IMR-90 (cell line): ENCODE data around the gene NHSL1. TPM values are rescaled to one million over a fixed set of nuclear protein-coding genes. Genes with fewer than 3 reads are reported as not detected.
A peak's percentile ranks its signal among the peaks of the same experiment; 100 is the strongest.

Experiments used
- ATAC-seq: fragments of 200-7000 bp; cut with Tn5 transposase; 2 replicates; pipeline ENCODE4 v1.9.1; 2020; ENCODE audit warnings: low read depth, mild to moderate bottlenecking, moderate library complexity
- BruUV-seq: library from RNA; stranded (reverse); fragments of 400-500 nt; replicated peaks from 2 replicates; lab custom pipeline; 2021; lab: Mats Ljungman, UMichigan
- CTCF ChIA-PET: fragments of 300-600 bp; formaldehyde crosslinking; extraction: SDS; loops from one replicate; lab custom pipeline; 2021; ENCODE audit warnings: antibody characterized with exemption; lab: Yijun Ruan, JAX
- POLR2A ChIA-PET: fragments of 300-600 bp; sonication (Branson Sonifier 250); formaldehyde crosslinking; loops from one replicate; lab custom pipeline; 2022; ENCODE audit warnings: antibody characterized with exemption; ENCODE audit not compliant: unreplicated experiment; lab: Charles Lee
- DNase-seq: peaks from one replicate; pipeline ENCODE4 v3.0.0; 2013
- H2AFZ ChIP-seq: replicated peaks from 2 replicates; pipeline ENCODE3; 2013; ENCODE audit warnings: low read length, mild to moderate bottlenecking; ENCODE audit not compliant: poor library complexity
- H2AK5ac ChIP-seq: 2 replicates; pipeline ENCODE4 v1.6.1; 2013; ENCODE audit warnings: low read depth, low read length, inconsistent platforms
- H2AK9ac ChIP-seq: replicated peaks from 2 replicates; pipeline ENCODE3; 2013; ENCODE audit warnings: mild to moderate bottlenecking, low read depth, low read length, moderate library complexity; ENCODE audit not compliant: poor library complexity
- H2BK120ac ChIP-seq: 2 replicates; pipeline ENCODE4 v1.6.1; 2013; ENCODE audit warnings: low read depth, low read length, inconsistent platforms
- H2BK15ac ChIP-seq: 3 replicates; pipeline ENCODE4 v1.6.1; 2013; ENCODE audit warnings: low read depth, low read length, inconsistent platforms
- H2BK20ac ChIP-seq: 2 replicates; pipeline ENCODE4 v1.6.1; 2013; ENCODE audit warnings: low read depth, mild to moderate bottlenecking, inconsistent platforms, low read length, moderate library complexity
- H2BK5ac ChIP-seq: 2 replicates; pipeline ENCODE4 v1.6.1; 2013; ENCODE audit warnings: mild to moderate bottlenecking, low read depth, low read length, inconsistent platforms; ENCODE audit not compliant: poor library complexity, severe bottlenecking
- H3K14ac ChIP-seq: replicated peaks from 2 replicates; pipeline ENCODE4 v1.6.1; 2013; ENCODE audit warnings: low read depth, low read length, inconsistent platforms
- H3K18ac ChIP-seq: 2 replicates; pipeline ENCODE4 v1.6.1; 2013; ENCODE audit warnings: low read depth, low read length, control low read depth
- H3K23ac ChIP-seq: 2 replicates; pipeline ENCODE4 v1.6.1; 2013; ENCODE audit warnings: low read depth, low read length, inconsistent platforms
- H3K27ac ChIP-seq: 2 replicates; pipeline ENCODE4 v1.5.1; 2013; ENCODE audit warnings: mild to moderate bottlenecking, control low read depth, low read length; ENCODE audit not compliant: insufficient read depth
- H3K27me3 ChIP-seq: 2 replicates; pipeline ENCODE4 v1.6.1; 2013; ENCODE audit warnings: low read length; ENCODE audit not compliant: control insufficient read depth, insufficient read depth
- H3K36me3 ChIP-seq: 2 replicates; pipeline ENCODE4 v1.6.1; 2013; ENCODE audit warnings: low read length, mixed read lengths; ENCODE audit not compliant: control insufficient read depth, insufficient read depth
- H3K4ac ChIP-seq: 2 replicates; pipeline ENCODE4 v1.6.1; 2013; ENCODE audit warnings: low read depth, low read length, inconsistent platforms
- H3K4me1 ChIP-seq: 2 replicates; pipeline ENCODE4 v1.6.1; 2013; ENCODE audit warnings: low read length, mixed read lengths; ENCODE audit not compliant: control insufficient read depth, insufficient read depth
- H3K4me2 ChIP-seq: 2 replicates; pipeline ENCODE4 v1.6.1; 2013; ENCODE audit warnings: low read depth, mild to moderate bottlenecking, control low read depth, low read length, moderate library complexity
- H3K4me3 ChIP-seq: 2 replicates; pipeline ENCODE4 v1.5.1; 2013; ENCODE audit warnings: low read depth, mild to moderate bottlenecking, control low read depth, low read length, moderate library complexity; ENCODE audit not compliant: insufficient read depth
- H3K56ac ChIP-seq: 2 replicates; pipeline ENCODE4 v1.6.1; 2013; ENCODE audit warnings: low read length, inconsistent platforms; ENCODE audit not compliant: insufficient read depth; ENCODE audit errors: extremely low read depth
- H3K79me1 ChIP-seq, 2 experiments: 2 replicates each; pipeline ENCODE4 v1.6.1; 2013; ENCODE audit warnings: low read length in 2 of 2, inconsistent platforms in 1 of 2, low read depth in 1 of 2
- H3K9ac ChIP-seq: 2 replicates; pipeline ENCODE4 v1.6.1; 2013; ENCODE audit warnings: low read depth, low read length, control low read depth
- H3K9me1 ChIP-seq: 2 replicates; pipeline ENCODE4 v1.6.1; 2013; ENCODE audit warnings: low read length, inconsistent platforms; ENCODE audit not compliant: insufficient read depth
- H3K9me3 ChIP-seq: 2 replicates; pipeline ENCODE4 v1.6.1; 2013; ENCODE audit warnings: low read length; ENCODE audit not compliant: control insufficient read depth, insufficient read depth
- H4K20me1 ChIP-seq: 2 replicates; pipeline ENCODE4 v1.6.1; 2013; ENCODE audit warnings: low read length, inconsistent platforms; ENCODE audit not compliant: insufficient read depth
- H4K5ac ChIP-seq: 2 replicates; pipeline ENCODE4 v1.6.1; 2013; ENCODE audit warnings: mild to moderate bottlenecking, low read depth, low read length, control low read depth
- H4K8ac ChIP-seq, 2 experiments: 2 replicates each; pipeline ENCODE4 v1.6.1; 2013; ENCODE audit warnings: low read depth in 2 of 2, low read length in 2 of 2, control low read depth in 1 of 2, inconsistent platforms in 1 of 2
- H4K91ac ChIP-seq: 2 replicates; pipeline ENCODE4 v1.6.1; 2013; ENCODE audit warnings: low read depth, low read length, inconsistent platforms; ENCODE audit not compliant: insufficient read depth
- CTCF ChIP-seq: conservative IDR thresholded peaks from 2 replicates; pipeline ENCODE4 v1.5.1; 2012; ENCODE audit warnings: mild to moderate bottlenecking, low read depth, low read length, improper control_type of control experiment
- MAZ ChIP-seq: IDR thresholded peaks from 2 replicates; pipeline ENCODE4 v1.6.1; 2012; ENCODE audit warnings: low read depth, mild to moderate bottlenecking, low read length, improper control_type of control experiment, moderate library complexity, borderline replicate concordance
- RFX5 ChIP-seq: IDR thresholded peaks from 2 replicates; pipeline ENCODE4 v1.8.0; 2012; ENCODE audit warnings: low read depth, mild to moderate bottlenecking, low read length, moderate library complexity
- WGBS, 2 experiments: methylation state at CpG; one replicate each; pipeline versions ENCODE4 v1.1.5 to v1.1.7; 2013; ENCODE audit warnings: missing lambda C conversion rate in 2 of 2; ENCODE audit not compliant: insufficient read length in 1 of 2; ENCODE audit errors: extremely low coverage in 2 of 2; 5-methylcytosine and 5-hydroxymethylcytosine counted together
- dilution Hi-C: fragments of 300-500 bp; cut with HindIII; formaldehyde crosslinking; loops from one replicate; pipeline ENCODE4 v1.14.3; 2018; ENCODE audit warnings: low sequenced_read_pairs; ENCODE audit not compliant: unreplicated experiment
- in situ Hi-C: fragments of 300-500 bp; cut with MboI; formaldehyde crosslinking; loops from 3 replicates; pipeline ENCODE4 v1.14.3; 2019; ENCODE audit warnings: low sequenced_read_pairs, inconsistent platforms, mixed read lengths
- intact Hi-C: fragments of 100-400 bp; cut with micrococcal nuclease; formaldehyde crosslinking; loops from 2 replicates; pipeline ENCODE4 v1.10.0; 2022
- polyA plus RNA-seq, 3 experiments: library from polyadenylated mRNA; depleted of rRNA; stranded (reverse); fragments of >200 nt; gene quantifications; 2 replicates each; pipeline ENCODE4 v1.2.3, GENCODE V29; 2012; ENCODE audit warnings: low replicate concordance in 1 of 3
- total RNA-seq: library from RNA; depleted of rRNA; stranded (reverse); fragments of >200 nt; gene quantifications from 2 replicates; pipeline ENCODE4 v1.2.3, GENCODE V29; 2012
- TF ChIP-seq, protein P1 (sequence below): fragments of 150-350 bp; IDR thresholded peaks from 2 replicates; pipeline ENCODE4 v1.6.1; 2016; ENCODE audit warnings: low read depth, mild to moderate bottlenecking, low read length, moderate library complexity, borderline replicate concordance

NHSL1 gene
- total and polyA plus RNA-seq, 2 of the 4 experiments (the other 2 are of a cell fraction), result 5.6 to 7.2 TPM

DNA sequence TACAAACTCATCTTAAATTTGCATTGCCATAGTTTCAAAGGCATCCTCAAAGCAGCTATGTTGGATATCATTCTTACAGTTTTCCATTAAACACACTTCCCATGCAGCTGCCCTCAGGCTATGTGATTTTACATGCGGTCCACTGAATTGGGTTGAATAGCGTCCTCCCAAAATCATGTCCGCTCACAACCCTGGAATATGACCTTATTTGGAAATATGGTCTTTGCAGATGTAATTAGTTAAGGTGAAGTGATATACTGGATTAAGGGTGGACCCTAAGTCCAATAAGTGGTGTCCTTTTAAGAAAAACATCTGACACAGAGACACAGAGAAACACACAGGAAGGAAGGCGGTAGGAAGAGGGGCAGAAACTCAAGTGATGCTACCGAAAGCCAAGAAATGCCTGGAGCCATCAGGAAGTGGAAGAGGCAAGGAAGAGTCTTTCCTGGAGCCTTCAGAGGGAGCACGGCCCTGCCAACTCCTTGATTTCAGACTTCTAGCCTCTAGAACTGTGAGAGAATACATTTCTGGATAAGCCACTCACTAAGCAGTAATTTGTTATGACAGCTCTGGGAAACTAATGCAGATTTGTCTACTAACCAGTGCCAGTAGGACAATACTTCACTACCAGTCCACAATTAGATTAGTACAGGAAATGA is 42.7 kb upstream of the NHSL1 start:
- H3K9ac ChIP-seq, result peak overlapping the region; percentile 37

More for the DNA sequence above, 42.7 kb upstream of the NHSL1 start:
- Histone ChIP-seq H3K4ac (peak overlapping the region; percentile 94), H2AFZ (peak overlapping the region; percentile 28), H3K14ac (peak overlapping the region; percentile 96), H3K36me3 (no peaks in the 10 kb centered on the region), H4K91ac (peak overlapping the region; percentile 95), H3K23ac (peak overlapping the region; percentile 37), H2AK9ac (no peak overlapping the region), H3K9me3 (no peaks in the 10 kb centered on the region), H3K4me1 (peaks cover 32% of the 10 kb centered on the region), H2BK20ac (peak overlapping the region; percentile 96), H3K4me2 (peak overlapping the region; percentile 94), H4K8ac (peak overlapping the region; percentile 51 to 90; a peak in 3 of 4 replicates), H4K20me1 (peaks cover 3% of the 10 kb centered on the region; the same call in 1 of the 2 replicates), H3K27ac (peak overlapping the region; percentile 81), H4K5ac (peak overlapping the region; percentile 98), H3K9me1 (peaks cover 18% of the 10 kb centered on the region), H3K4me3 (no peak overlapping the region; the same call in 1 of the 2 replicates), H2AK5ac (peak overlapping the region; percentile 92), H2BK5ac (peak overlapping the region; percentile 96), H3K56ac (peak overlapping the region; percentile 65; the same call in 1 of the 2 replicates), H2BK15ac (peak overlapping the region; percentile 84; the same call in 2 of the 3 replicates), H3K18ac (peak overlapping the region; percentile 99), H2BK120ac (peak overlapping the region; percentile 97), H3K27me3 (no peaks in the 10 kb centered on the region), H3K79me1 (peaks cover 33 to 51% of the 10 kb centered on the region in 2 experiments)
- no TSS peak for BruUV-seq
- intact Hi-C loops (loop anchor here (1.0 kb wide), 1 partner anchor 30 kb away; no protein-coding TSS in a partner anchor), dilution Hi-C loops (no loop called here), in situ Hi-C loops (no loop called here)
- CTCF ChIA-PET, result no interaction called here
- no peak for ATAC-seq
- TF ChIP-seq RFX5 (no peak), MAZ (no peak), CTCF (no peak)
- TF ChIP-seq, protein P1, sequence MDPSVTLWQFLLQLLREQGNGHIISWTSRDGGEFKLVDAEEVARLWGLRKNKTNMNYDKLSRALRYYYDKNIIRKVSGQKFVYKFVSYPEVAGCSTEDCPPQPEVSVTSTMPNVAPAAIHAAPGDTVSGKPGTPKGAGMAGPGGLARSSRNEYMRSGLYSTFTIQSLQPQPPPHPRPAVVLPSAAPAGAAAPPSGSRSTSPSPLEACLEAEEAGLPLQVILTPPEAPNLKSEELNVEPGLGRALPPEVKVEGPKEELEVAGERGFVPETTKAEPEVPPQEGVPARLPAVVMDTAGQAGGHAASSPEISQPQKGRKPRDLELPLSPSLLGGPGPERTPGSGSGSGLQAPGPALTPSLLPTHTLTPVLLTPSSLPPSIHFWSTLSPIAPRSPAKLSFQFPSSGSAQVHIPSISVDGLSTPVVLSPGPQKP, result no peak
- POLR2A ChIA-PET, result interaction anchor here (0.6 kb wide), 1 partner anchor 184 kb away, joined by 11 read pairs; no protein-coding TSS in a partner anchor
- DNase-seq, result no peak
- WGBS, 2 experiments, result no CpG with 5 or more reads among the region's 6 CpGs
